Psoas muscle (tissue), 8 donors: ENCODE measurements around the gene PPFIA3. TPM values are rescaled to one million over a fixed set of nuclear protein-coding genes. Genes with fewer than 3 reads are reported as not detected.

Source experiments
- ATAC-seq, 4 donors: fragments of 200-7000 bp; cut with Tn5 transposase; one replicate each; pipeline ENCODE4 v1.9.1; 2020; ENCODE audit warnings: moderate library complexity in 3 of 4, mild to moderate bottlenecking in 2 of 4
- DNase-seq, 2 donors: peaks; one replicate each; pipeline ENCODE4 v3.0.0-alpha.2; 2020
- H3K27ac ChIP-seq: fragments of 200-600 bp; one replicate; pipeline ENCODE4 v1.8.0; 2022
- H3K27me3 ChIP-seq, 3 donors: fragments of 200-600 bp in 1 of 3; one replicate each; pipeline versions ENCODE4 v1.6.1 to v1.8.0; 2013 to 2022; ENCODE audit warnings: low read length in 2 of 3, mild to moderate bottlenecking in 2 of 3, moderate library complexity in 1 of 3; ENCODE audit not compliant: insufficient read depth in 3 of 3
- H3K36me3 ChIP-seq, 2 donors: fragments of 200-600 bp in 1 of 2; one replicate each; pipeline versions ENCODE4 v1.6.1 to v1.8.0; 2013 to 2022; ENCODE audit warnings: low read depth in 1 of 2, mild to moderate bottlenecking in 1 of 2, moderate library complexity in 1 of 2; ENCODE audit not compliant: insufficient read depth in 1 of 2
- H3K4me1 ChIP-seq: fragments of 200-600 bp; one replicate; pipeline ENCODE4 v1.8.0; 2022
- H3K4me3 ChIP-seq: fragments of 200-600 bp; one replicate; pipeline ENCODE4 v1.8.0; 2022; ENCODE audit warnings: mild to moderate bottlenecking
- H3K9me3 ChIP-seq: fragments of 200-600 bp; one replicate; pipeline ENCODE4 v1.8.0; 2022
- CTCF ChIP-seq: fragments of 200-600 bp; IDR thresholded peaks from one replicate; pipeline ENCODE4 v1.8.0; 2022; ENCODE audit warnings: antibody characterized with exemption
- WGBS, 3 donors: extraction: QIAGEN DNeasy Blood & Tissue Kit; methylation state at CpG; one replicate each; pipeline versions ENCODE4 v1.1.6 to v1.1.7; 2013; 5-methylcytosine and 5-hydroxymethylcytosine counted together
- intact Hi-C, 2 donors: fragments of 100-400 bp; cut with DNase I; formaldehyde crosslinking; loops; one replicate each; pipeline versions ENCODE4 v1.11.0 to v1.14.2; 2022
- polyA plus RNA-seq, 3 donors: library from polyadenylated mRNA; stranded (reverse); fragments of 200-250 nt; gene quantifications; one replicate each; pipeline ENCODE4 v1.2.3, GENCODE V29; 2013
- total RNA-seq, 4 donors: library from RNA; stranded (reverse); fragmentation: NEBNext Ultra II Directional in 2 of 4; extraction: Animal tissue kit (Norgen Biotek cat#: 25700) in 2 of 4; gene quantifications; one replicate each; pipeline versions ENCODE4 v1.2.1 to v1.2.4, GENCODE V29; 2021 to 2023
- donor health status: healthy with polysubstance abuse.
- donor health status: DM: no; HTN: no; CAD: no; lungs with moderate emphysema.
- donor health status: Bipolar disorder and iron deficiency.
- donor health status: healthy.
- donor health status: DM: yes; HTN: yes; CAD: no.
- donor health status: DM: no; HTN: no; CAD: no.
- donor health status: DM: no; HTN: no; CAD: no.
- donor health status: DM: yes; HTN: yes; CAD: no.

PPFIA3 gene
- total and polyA plus RNA-seq, 7 donors: 1.4 to 5.0 (median 3.2) TPM

GRCh38 chr19:49106648-49107135 is 12.7 kb upstream of the PPFIA3 start:
- DNase-seq (peak; percentile 58 to 83), ATAC-seq (peak; percentile 61 to 78 (median 71))
- intact Hi-C loops: no loop called here
- H3K4me3 ChIP-seq: no peak overlapping the region
- peaks cover 24% of the 10 kb centered on the region for H3K4me1 ChIP-seq
- no peaks in the 10 kb centered on the region for H3K9me3 ChIP-seq
- H3K36me3 ChIP-seq: peaks cover 0 to 79% of the 10 kb centered on the region in 2 donors
- 62 to 66% (median 62%) methylated on average over 12 of the region's 12 CpGs for WGBS, 3 donors
- TF ChIP-seq CTCF: peak; percentile 81
- H3K27me3 ChIP-seq: no peaks in the 10 kb centered on the region
- H3K27ac ChIP-seq: peak overlapping the region; percentile 39

- no peak for DNase-seq
- H3K4me3 ChIP-seq: no peak overlapping the region
- peaks cover 0 to 68% of the 10 kb centered on the region in 2 donors for H3K36me3 ChIP-seq
- ATAC-seq: peak in 1 of 4 donors; percentile 7
- H3K4me1 ChIP-seq: peaks cover 24% of the 10 kb centered on the region
- TF ChIP-seq CTCF: no peak
- intact Hi-C loops: no loop called here
- H3K9me3 ChIP-seq: no peaks in the 10 kb centered on the region
- no peaks in the 10 kb centered on the region for H3K27me3 ChIP-seq
- no peak overlapping the region for H3K27ac ChIP-seq
- WGBS, 3 donors: 92 to 95% (median 94%) methylated on average over 84 to 93 of the region's 93 CpGs
Observed at GRCh38 chr19:49107625-49108459, 11.5 kb upstream of the PPFIA3 start.

- Histone ChIP-seq H3K27ac (peak overlapping the region; percentile 9), H3K36me3 (peaks cover 0 to 56% of the 10 kb centered on the region in 2 donors)
Observed at GRCh38 chr19:49109051-49109450, 10.3 kb upstream of the PPFIA3 start.

GRCh38 chr19:49109569-49110233 is 9.6 kb upstream of the PPFIA3 start:
- Histone ChIP-seq H3K9me3 (no peaks in the 10 kb centered on the region), H3K36me3 (peaks cover 0 to 49% of the 10 kb centered on the region in 2 donors), H3K27me3 (no peaks in the 10 kb centered on the region), H3K27ac (peak overlapping the region; percentile 28), H3K4me3 (no peak overlapping the region), H3K4me1 (peaks cover 30% of the 10 kb centered on the region)
- ATAC-seq: no peak
- TF ChIP-seq CTCF: no peak
- WGBS, 3 donors: 59 to 80% (median 75%) methylated on average over 8 of the region's 8 CpGs
- intact Hi-C loops: no loop called here
- DNase-seq: no peak

More at GRCh38 chr19:49109051-49109450, 10.3 kb upstream of the PPFIA3 start:
- Histone ChIP-seq H3K27me3 (no peaks in the 10 kb centered on the region), H3K9me3 (no peaks in the 10 kb centered on the region), H3K4me3 (no peak overlapping the region), H3K4me1 (peaks cover 30% of the 10 kb centered on the region)
- intact Hi-C loops: no loop called here
- 73 to 80% (median 74%) methylated on average over 5 of the region's 5 CpGs for whole genome bisulfite sequencing, 3 donors
- ATAC-seq (no peak), DNase-seq (no peak)
- TF ChIP-seq CTCF: no peak
